GM19467 (cell line): ENCODE results near the gene AKR7A2.

Experiments used
- ATAC-seq: cut with Tn5 transposase; IDR thresholded peaks from one replicate; pipeline ENCODE4 v1.9.1; 2021; ENCODE audit warnings: mild to moderate bottlenecking, moderate library complexity; ENCODE audit not compliant: unreplicated experiment

Gene AKR7A2

GRCh38 chr1:19311931-19312781, at the start of gene AKR7A2, which contains the start of gene SLC66A1:
TSS of gene AKR7A2 (minus strand) at chr1:19312144. CDS start at chr1:19312124, 20 bp downstream.
TSS of gene SLC66A1 (plus strand) at chr1:19312326. CDS start at chr1:19317678, 5,352 bp downstream.
- peak; percentile 75 for ATAC-seq

GRCh38 chr1:19360843-19361610, 49.1 kb upstream of the AKR7A2 start:
- ATAC-seq = no peak

GRCh38 chr1:19360432-19360831, 48.5 kb upstream of the AKR7A2 start:
- no peak for ATAC-seq

GRCh38 chr1:19360016-19360415, 48.1 kb upstream of the AKR7A2 start:
- ATAC-seq = no peak

GRCh38 chr1:19359357-19359756, 47.4 kb upstream of the AKR7A2 start:
- ATAC-seq = no peak

GRCh38 chr1:19358710-19359109, 46.8 kb upstream of the AKR7A2 start:
- ATAC-seq = no peak

- no peak for ATAC-seq
Observed at GRCh38 chr1:19357299-19357986, 45.5 kb upstream of the AKR7A2 start.

- ATAC-seq = no peak
Observed at GRCh38 chr1:19356266-19356665, 44.3 kb upstream of the AKR7A2 start.

- ATAC-seq = no peak
Observed at GRCh38 chr1:19354531-19354981, 42.6 kb upstream of the AKR7A2 start.

- ATAC-seq = no peak
Observed at GRCh38 chr1:19353596-19353995, 41.7 kb upstream of the AKR7A2 start.

- ATAC-seq = no peak
Observed at GRCh38 chr1:19352839-19353238, 40.9 kb upstream of the AKR7A2 start.

GRCh38 chr1:19351873-19352272, 39.9 kb upstream of the AKR7A2 start:
- no peak for ATAC-seq

- no peak for ATAC-seq
Observed at GRCh38 chr1:19350566-19350965, 38.6 kb upstream of the AKR7A2 start.

GRCh38 chr1:19349999-19350398, 38.1 kb upstream of the AKR7A2 start:
- no peak for ATAC-seq

GRCh38 chr1:19348441-19349198, 36.7 kb upstream of the AKR7A2 start:
- no peak for ATAC-seq

- no peak for ATAC-seq
Observed at GRCh38 chr1:19347533-19348172, 35.7 kb upstream of the AKR7A2 start.

- ATAC-seq = no peak
Observed at GRCh38 chr1:19346026-19346425, 34.1 kb upstream of the AKR7A2 start.

GRCh38 chr1:19345391-19345790, 33.4 kb upstream of the AKR7A2 start:
- ATAC-seq = no peak

- no peak for ATAC-seq
Observed at GRCh38 chr1:19344831-19345230, 32.9 kb upstream of the AKR7A2 start.

- ATAC-seq = no peak
Observed at GRCh38 chr1:19344372-19344810, 32.4 kb upstream of the AKR7A2 start.
